Measurements from ENCODE around the gene CYP1A1.
"Not testable (repeated sequence)": the region's sequence is repeated elsewhere in the genome, so short reads cannot be mapped to it uniquely, and the experiment has no call there.

CYP1A1 gene

DNA sequence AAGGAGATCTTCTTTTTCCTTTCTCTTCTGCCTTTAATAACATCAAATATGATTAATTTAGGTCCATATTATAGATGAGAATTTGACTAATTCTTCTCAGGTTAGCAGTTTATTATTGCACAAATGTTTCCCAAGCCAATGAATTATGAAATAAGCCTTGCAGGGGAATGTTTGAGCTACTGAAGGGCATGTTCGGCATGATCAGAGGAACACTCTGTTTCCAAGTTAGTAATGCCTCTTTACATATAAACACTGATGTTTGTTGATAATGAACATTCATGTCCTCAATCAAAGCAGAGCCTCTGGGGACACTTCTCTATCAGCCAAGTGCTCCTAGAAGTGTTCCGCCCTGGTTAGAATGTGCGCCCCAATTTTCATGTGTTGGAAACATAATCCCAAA lies 10.0 kb upstream of the CYP1A1 start:
- no peak for DNase-seq (ENCODE audit: low read depth, low spot score)

- no peak for DNase-seq (ENCODE audit: low read depth, low spot score)
These were observed 7.9 kb upstream of the CYP1A1 start for GRCh38 chr15:74733269-74733668.

GRCh38 chr15:74732846-74733245 lies 7.5 kb upstream of the CYP1A1 start:
- DNase-seq (ENCODE audit: low read depth, low spot score) = no peak

GRCh38 chr15:74730619-74731316 lies 5.4 kb upstream of the CYP1A1 start:
- no peak for DNase-seq (ENCODE audit: low read depth, low spot score)

GRCh38 chr15:74729372-74729771 lies 4.0 kb upstream of the CYP1A1 start:
- not testable (repeated sequence) for DNase-seq (ENCODE audit: low read depth, low spot score)

GRCh38 chr15:74728699-74729098 lies 3.4 kb upstream of the CYP1A1 start:
- not testable (repeated sequence) for DNase-seq (ENCODE audit: low read depth, low spot score)

DNA sequence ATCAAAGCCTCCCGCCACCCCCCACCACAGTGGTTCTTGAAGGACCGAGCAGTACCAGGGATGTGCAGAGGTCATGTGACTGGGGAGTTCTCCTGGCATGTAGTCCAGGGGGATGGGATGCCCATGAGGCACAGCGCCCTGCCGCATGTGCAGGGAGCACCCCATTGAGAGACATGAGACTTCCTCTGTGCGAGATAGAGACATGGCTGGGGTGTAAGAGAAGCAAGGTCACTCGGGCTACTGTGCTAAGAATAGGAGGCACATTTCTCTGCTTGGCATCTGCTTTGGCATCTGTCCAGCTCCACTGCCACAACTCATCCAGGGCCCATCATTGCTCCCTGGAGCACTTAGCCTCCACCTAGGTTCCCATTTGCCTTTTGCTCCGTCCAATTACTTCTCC lies 2.4 kb upstream of the CYP1A1 start:
- DNase-seq (ENCODE audit: low read depth, low spot score) = no peak

DNA sequence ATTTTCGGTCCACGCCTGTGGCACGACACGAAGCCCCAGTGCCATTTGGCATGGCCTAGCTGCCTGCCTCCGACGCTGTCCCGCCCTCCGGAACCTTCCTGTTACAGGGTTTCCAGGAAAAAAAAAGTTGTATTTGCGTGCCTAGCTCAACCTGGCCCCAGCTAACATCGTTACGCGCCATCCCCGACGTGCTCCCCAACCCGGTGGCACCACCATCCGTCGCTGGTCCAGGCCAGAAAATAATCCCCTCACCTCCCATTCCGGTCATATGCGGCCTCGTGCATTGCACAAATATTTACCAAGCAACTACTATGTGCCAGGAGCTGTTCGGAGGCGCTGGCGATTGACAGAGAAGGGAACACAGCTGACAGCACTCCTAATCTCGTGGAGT lies 1.4 kb upstream of the CYP1A1 start:
- DNase-seq (ENCODE audit: low read depth, low spot score) = no peak

- DNase-seq (ENCODE audit: low read depth, low spot score) = peak; percentile 42
These were observed 781 bp upstream of the CYP1A1 start for GRCh38 chr15:74725845-74726773.

DNA sequence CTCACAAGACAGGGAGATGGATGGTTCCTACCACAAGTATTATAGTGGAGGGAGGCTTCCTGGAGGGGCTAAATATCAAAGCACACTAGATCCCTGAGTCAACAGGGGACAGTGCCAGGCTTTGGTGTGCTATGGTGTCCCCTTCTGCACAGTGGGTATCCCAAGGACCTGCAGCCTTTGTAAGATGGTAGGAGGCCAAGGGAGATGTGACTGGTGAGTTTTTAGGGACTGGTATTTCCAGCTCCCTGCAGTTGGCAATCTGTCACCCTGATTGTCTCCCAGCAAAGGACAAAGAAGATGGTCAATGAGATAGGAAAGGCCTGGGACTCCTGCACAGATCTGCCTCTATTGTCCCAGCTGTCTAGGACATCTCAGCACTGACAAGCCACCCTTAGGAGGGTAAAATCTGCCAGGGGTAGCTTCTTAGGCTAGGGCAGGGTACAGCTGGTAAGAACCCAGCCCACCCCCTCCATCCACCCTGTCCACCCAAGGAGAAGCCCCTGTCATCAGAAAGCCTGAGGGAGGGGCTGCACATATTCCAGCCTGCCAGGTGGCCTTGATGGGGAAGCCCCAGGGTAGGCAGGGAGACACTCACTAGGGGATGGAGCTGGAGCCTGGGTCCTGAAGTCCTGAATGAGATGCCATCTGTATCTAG lies 631 bp downstream of the CYP1A1 start:
- DNase-seq (ENCODE audit: low read depth, low spot score) = no peak

GRCh38 chr15:74723754-74724334 lies 1.5 kb downstream of the CYP1A1 start:
- DNase-seq (ENCODE audit: low read depth, low spot score) = peak; percentile 74

DNA sequence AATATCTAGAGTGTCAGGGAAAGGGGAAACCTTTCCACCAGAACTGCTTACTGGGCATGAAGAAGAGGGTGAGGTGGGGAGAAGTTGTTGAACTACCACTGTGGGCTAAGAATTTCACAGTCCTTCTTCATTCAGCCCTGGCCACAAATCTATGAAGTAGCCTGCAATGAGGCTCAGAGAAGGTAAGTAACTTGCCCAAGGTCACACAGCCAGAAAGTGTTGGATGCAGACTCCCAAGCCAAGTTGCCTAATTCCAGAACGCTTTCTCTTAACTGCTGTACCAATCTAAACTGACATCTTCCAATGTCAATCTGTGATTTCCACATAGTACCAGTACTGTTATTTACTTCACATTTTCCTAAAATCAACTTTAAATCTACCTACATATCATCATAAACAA lies 2.1 kb downstream of the CYP1A1 start:
- no peak for DNase-seq (ENCODE audit: low read depth, low spot score)

DNA sequence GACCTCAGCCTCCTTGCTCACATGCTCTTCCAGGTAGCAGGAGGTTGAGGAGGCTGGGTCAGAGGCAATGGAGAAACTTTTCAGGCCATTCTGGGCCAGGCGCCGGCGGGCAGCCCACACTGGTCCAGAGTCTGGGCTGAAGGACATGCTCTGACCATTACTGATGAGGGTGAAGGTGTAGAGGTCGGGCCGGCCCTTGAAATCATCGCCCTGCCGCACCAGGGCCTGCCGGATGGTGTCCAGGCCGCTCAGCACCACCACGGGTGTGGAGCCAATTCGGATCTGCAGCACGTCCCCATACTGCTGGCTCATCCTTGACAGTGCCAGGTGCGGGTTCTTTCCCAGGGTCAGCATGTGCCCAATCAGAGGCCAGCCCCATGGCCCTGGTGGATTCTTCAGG lies 2.7 kb downstream of the CYP1A1 start:
- DNase-seq (ENCODE audit: low read depth, low spot score) = no peak

DNA sequence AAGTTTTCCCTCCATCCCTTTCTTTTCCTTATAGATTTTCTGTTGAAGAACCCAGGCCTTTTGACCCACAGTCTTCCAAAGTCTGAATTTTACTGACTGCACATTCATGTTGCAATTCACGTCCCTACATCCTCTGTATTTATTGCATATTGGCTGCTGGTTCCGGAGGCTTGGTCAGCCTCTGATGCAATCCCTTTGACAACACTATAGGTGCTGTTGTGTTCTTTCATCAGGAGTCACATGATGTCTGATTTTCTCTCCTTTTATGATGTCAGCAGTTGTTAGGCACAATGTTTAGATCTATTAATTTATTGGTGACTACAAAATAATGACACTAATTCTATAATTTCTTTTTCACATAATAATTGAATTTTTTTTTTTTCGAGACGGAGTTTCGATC lies 8.7 kb downstream of the CYP1A1 start:
- DNase-seq (ENCODE audit: low read depth, low spot score) = no peak

- no peak for DNase-seq (ENCODE audit: low read depth, low spot score)
These were observed 13.0 kb downstream of the CYP1A1 start for GRCh38 chr15:74712311-74712710.

- DNase-seq (ENCODE audit: low read depth, low spot score) = no peak
These were observed 14.8 kb downstream of the CYP1A1 start for GRCh38 chr15:74710319-74711094.

DNA sequence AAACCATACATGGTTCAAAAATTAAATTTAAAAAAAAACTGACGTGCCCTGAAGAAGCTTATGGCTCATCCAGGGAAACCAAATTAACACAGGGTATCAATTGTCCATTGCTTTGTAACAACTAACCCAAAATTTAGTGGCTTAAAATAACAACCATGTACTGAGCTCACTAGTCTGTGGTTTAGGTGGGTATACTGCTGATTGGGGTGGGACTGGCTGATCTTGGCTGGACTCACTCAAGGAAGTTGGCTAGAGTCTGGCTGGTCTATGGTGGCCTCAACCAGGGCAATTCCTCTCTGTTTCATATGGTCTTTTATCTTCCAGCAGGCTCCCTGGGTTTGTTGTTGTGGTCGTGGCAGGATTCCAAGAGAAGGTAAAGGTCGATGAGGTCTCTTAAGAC lies 15.4 kb downstream of the CYP1A1 start:
- no peak for DNase-seq (ENCODE audit: low read depth, low spot score)

- no peak for DNase-seq (ENCODE audit: low read depth, low spot score)
These were observed 16.3 kb downstream of the CYP1A1 start for GRCh38 chr15:74709011-74709410.

GRCh38 chr15:74696808-74697207 lies 28.5 kb downstream of the CYP1A1 start:
- DNase-seq (ENCODE audit: low read depth, low spot score) = no peak

DNA sequence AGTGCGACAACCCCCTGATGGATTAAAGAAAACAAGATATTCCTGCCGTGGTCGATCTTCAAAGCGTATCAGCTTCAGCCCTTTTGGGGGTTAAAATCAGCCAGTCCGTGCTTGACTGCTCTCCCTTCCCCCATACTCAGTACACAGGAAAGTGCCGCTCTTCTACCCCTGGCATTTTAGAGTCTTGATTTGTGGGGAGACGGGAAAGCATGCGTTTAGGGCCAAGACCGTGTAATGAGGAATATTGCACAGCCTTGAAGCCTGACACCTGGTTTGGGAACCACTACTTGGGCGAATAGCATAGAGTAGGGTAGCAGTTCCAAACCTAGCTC lies 29.0 kb downstream of the CYP1A1 start:
- DNase-seq (ENCODE audit: low read depth, low spot score) = no peak

GRCh38 chr15:74695597-74696397 lies 29.5 kb downstream of the CYP1A1 start, which contains the start of gene EDC3:
EDC3 (minus strand) TSS chr15:74696024; CDS start chr15:74675124, 20,900 bp downstream.
- peak; percentile 93 for DNase-seq (ENCODE audit: low read depth, low spot score)
